ENCODE results near the gene TMEM236.

Gene TMEM236

DNA sequence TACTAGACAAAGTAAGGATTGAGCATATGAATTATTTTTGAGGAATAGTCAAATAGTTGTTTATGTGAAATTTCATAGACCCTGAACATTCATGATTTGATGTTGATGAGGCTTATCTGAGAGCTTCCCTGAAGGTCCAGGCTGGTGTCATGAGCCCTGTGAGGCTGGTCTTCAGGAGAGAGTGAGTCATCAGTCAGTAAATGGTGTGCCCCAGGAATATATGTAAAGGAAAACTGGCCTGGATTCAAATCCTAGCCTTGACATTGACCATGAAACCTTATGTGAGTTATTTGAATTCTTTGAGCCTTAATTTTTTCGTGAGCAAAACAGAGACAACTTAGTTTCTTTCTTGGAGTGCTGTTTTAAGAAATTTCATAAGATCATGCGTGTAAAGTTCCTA, 6.2 kb downstream of the TMEM236 start:
- TF ChIP-seq FOXP2 (optimal IDR thresholded peaks at IDR 0.05; ENCODE audit: borderline replicate concordance, extremely low read depth, extremely low read length, insufficient read depth) (no peak), POLR2AphosphoS5 (IDR thresholded peaks at IDR 0.05; ENCODE audit: low read depth, low read length) (no peak), TAF1 (IDR thresholded peaks at IDR 0.05; ENCODE audit: borderline replicate concordance, insufficient read depth, low read length) (no peak), SIN3A (IDR thresholded peaks at IDR 0.05; ENCODE audit: borderline replicate concordance, insufficient read depth, low read length) (no peak)
- TF ChIP-seq, protein P1, sequence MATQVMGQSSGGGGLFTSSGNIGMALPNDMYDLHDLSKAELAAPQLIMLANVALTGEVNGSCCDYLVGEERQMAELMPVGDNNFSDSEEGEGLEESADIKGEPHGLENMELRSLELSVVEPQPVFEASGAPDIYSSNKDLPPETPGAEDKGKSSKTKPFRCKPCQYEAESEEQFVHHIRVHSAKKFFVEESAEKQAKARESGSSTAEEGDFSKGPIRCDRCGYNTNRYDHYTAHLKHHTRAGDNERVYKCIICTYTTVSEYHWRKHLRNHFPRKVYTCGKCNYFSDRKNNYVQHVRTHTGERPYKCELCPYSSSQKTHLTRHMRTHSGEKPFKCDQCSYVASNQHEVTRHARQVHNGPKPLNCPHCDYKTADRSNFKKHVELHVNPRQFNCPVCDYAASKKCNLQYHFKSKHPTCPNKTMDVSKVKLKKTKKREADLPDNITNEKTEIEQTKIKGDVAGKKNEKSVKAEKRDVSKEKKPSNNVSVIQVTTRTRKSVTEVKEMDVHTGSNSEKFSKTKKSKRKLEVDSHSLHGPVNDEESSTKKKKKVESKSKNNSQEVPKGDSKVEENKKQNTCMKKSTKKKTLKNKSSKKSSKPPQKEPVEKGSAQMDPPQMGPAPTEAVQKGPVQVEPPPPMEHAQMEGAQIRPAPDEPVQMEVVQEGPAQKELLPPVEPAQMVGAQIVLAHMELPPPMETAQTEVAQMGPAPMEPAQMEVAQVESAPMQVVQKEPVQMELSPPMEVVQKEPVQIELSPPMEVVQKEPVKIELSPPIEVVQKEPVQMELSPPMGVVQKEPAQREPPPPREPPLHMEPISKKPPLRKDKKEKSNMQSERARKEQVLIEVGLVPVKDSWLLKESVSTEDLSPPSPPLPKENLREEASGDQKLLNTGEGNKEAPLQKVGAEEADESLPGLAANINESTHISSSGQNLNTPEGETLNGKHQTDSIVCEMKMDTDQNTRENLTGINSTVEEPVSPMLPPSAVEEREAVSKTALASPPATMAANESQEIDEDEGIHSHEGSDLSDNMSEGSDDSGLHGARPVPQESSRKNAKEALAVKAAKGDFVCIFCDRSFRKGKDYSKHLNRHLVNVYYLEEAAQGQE (IDR thresholded peaks at IDR 0.05; ENCODE audit: insufficient read depth in 1 of 2, low read depth in 2 of 2, low read length in 2 of 2) = no peak

DNA sequence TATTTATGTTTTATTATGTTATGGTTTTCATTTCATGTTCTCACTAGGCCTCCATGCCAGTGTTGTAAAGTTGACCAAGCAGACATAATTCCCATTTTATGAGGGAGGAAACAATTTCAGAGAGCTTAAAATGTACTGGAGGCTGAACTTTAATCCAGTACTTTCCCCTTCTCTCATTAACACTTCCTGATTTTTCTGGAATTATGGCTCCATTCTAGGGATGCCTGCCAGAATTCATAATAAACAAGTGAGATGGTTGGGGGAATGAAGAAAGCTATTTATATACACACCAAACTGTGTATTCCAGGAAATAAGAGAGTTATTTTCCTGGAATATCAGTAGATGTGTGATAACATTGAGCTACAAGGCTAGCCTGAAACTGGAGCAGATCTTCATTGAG, 6.9 kb downstream of the TMEM236 start:
- no peak for TF ChIP-seq POLR2AphosphoS5 (IDR thresholded peaks at IDR 0.05; ENCODE audit: low read depth, low read length)
- no peak for TF ChIP-seq TAF1 (IDR thresholded peaks at IDR 0.05; ENCODE audit: borderline replicate concordance, insufficient read depth, low read length)
- TF ChIP-seq, protein P1 (IDR thresholded peaks at IDR 0.05; ENCODE audit: insufficient read depth in 1 of 2, low read depth in 2 of 2, low read length in 2 of 2) = no peak
- TF ChIP-seq SIN3A (IDR thresholded peaks at IDR 0.05; ENCODE audit: borderline replicate concordance, insufficient read depth, low read length) = no peak
- TF ChIP-seq FOXP2 (optimal IDR thresholded peaks at IDR 0.05; ENCODE audit: borderline replicate concordance, extremely low read depth, extremely low read length, insufficient read depth) = no peak

DNA sequence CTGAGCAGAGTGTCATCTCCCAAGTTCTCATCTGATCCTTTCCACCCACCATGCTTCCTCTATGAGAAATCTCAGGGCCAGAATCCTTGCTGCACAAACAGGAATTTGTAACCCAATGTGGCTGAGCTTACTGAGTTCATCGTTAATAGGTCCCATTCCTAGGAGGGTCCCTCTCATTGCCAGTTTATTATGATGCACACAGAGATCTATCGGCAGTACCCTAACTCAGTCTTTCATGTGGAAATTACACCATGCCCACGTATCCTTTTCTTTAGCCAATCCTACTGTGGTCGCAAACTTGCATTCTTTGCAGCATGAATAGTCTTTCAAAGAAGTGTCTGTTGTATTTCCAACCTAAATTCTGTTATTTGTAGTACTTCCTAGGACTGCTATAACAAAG, 12.1 kb downstream of the TMEM236 start:
- TF ChIP-seq TAF1 (IDR thresholded peaks at IDR 0.05; ENCODE audit: borderline replicate concordance, insufficient read depth, low read length) (no peak), SIN3A (IDR thresholded peaks at IDR 0.05; ENCODE audit: borderline replicate concordance, insufficient read depth, low read length) (no peak), FOXP2 (optimal IDR thresholded peaks at IDR 0.05; ENCODE audit: borderline replicate concordance, extremely low read depth, extremely low read length, insufficient read depth) (no peak), POLR2AphosphoS5 (IDR thresholded peaks at IDR 0.05; ENCODE audit: low read depth, low read length) (no peak)
- TF ChIP-seq, protein P1 (IDR thresholded peaks at IDR 0.05; ENCODE audit: insufficient read depth in 1 of 2, low read depth in 2 of 2, low read length in 2 of 2) = no peak

DNA sequence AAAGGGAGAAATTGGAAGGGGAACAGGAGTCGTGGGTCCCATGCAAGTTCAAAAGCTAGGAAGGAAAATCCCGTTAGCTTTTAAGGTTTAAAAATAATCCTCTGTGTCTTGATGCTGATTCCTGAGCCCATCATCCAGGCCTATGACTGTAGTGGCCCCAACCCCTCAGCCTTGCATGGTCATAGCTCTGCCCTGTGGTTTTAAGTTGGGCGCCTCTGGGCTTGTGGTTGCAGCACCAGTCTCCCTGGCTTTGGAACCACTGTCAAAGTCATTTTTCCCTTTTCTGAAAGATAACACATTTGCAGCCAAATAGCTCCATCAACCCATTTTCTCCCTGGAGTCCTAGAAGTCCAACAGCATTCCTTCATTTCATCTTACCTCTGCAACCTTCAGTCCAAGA, 13.6 kb downstream of the TMEM236 start:
- TF ChIP-seq POLR2AphosphoS5 (IDR thresholded peaks at IDR 0.05; ENCODE audit: low read depth, low read length) (no peak), SIN3A (IDR thresholded peaks at IDR 0.05; ENCODE audit: borderline replicate concordance, insufficient read depth, low read length) (no peak), FOXP2 (optimal IDR thresholded peaks at IDR 0.05; ENCODE audit: borderline replicate concordance, extremely low read depth, extremely low read length, insufficient read depth) (no peak), TAF1 (IDR thresholded peaks at IDR 0.05; ENCODE audit: borderline replicate concordance, insufficient read depth, low read length) (no peak)
- TF ChIP-seq, protein P1 (IDR thresholded peaks at IDR 0.05; ENCODE audit: insufficient read depth in 1 of 2, low read depth in 2 of 2, low read length in 2 of 2) = no peak

DNA sequence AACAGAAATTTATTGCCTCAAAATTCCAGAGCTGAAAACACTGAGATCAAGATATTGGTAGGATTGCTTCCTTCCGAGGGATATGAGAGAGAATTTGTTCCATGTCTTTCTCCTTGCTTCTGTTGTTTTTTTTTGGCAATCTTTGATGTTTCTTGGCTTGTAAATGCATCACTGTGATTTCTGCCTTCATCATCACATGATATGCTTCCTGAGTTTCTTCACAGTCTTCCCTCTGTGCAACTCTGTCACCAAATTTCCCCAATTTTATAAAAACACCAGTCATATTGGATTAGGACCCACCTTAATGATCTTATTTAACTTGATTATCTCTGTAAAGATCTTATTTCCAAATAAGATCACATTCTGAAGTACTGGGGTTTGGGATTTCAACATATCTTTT, 14.7 kb downstream of the TMEM236 start:
- TF ChIP-seq SIN3A (IDR thresholded peaks at IDR 0.05; ENCODE audit: borderline replicate concordance, insufficient read depth, low read length) (no peak), POLR2AphosphoS5 (IDR thresholded peaks at IDR 0.05; ENCODE audit: low read depth, low read length) (no peak), FOXP2 (optimal IDR thresholded peaks at IDR 0.05; ENCODE audit: borderline replicate concordance, extremely low read depth, extremely low read length, insufficient read depth) (no peak), TAF1 (IDR thresholded peaks at IDR 0.05; ENCODE audit: borderline replicate concordance, insufficient read depth, low read length) (no peak)
- TF ChIP-seq, protein P1 (IDR thresholded peaks at IDR 0.05; ENCODE audit: insufficient read depth in 1 of 2, low read depth in 2 of 2, low read length in 2 of 2) = no peak

All from PFSK-1 (cell line).